H1 (cell line): ENCODE results near the gene LRBA. TPM values are rescaled to one million over a fixed set of nuclear protein-coding genes. Genes with fewer than 3 reads are reported as not detected.
"Not testable (repeated sequence)": the region's sequence is repeated elsewhere in the genome, so short reads cannot be mapped to it uniquely, and the experiment has no call there.

Experiments
- CTCF ChIA-PET: fragments of 300-600 bp; sonication (Branson Sonifier 250); formaldehyde crosslinking; loops from one replicate; lab custom pipeline; 2021; ENCODE audit not compliant: partially characterized antibody; lab: Charles Lee
- POLR2A ChIA-PET: fragments of 300-600 bp; sonication (Branson Sonifier 250); formaldehyde crosslinking; loops from one replicate; lab custom pipeline; 2021; ENCODE audit warnings: inconsistent platforms; ENCODE audit not compliant: partially characterized antibody; lab: Charles Lee
- DNase-seq, 2 experiments: peaks; one replicate each; pipeline versions ENCODE4 v3.0.0 to v3.0.0-alpha.2; 2010 to 2022; ENCODE audit warnings: low spot score in 2 of 2, low read depth in 1 of 2, mixed read lengths in 1 of 2
- FAIRE-seq: peaks from 2 replicates; lab custom pipeline; 2011; peaks lifted over from hg19 to GRCh38; lab: Jason Lieb, UNC
- H2AFZ ChIP-seq: 2 replicates; pipeline ENCODE4 v1.8.1; 2012; ENCODE audit warnings: low read length, inconsistent platforms
- H2AK5ac ChIP-seq: 2 replicates; pipeline ENCODE4 v1.6.1; 2013; ENCODE audit warnings: low read depth, low read length
- H2BK120ac ChIP-seq: replicated peaks from 2 replicates; pipeline ENCODE3; 2013; ENCODE audit warnings: low read depth, low read length, inconsistent platforms
- H2BK12ac ChIP-seq: 2 replicates; pipeline ENCODE4 v1.6.1; 2013; ENCODE audit warnings: low read depth, low read length
- H2BK15ac ChIP-seq: 2 replicates; pipeline ENCODE4 v1.6.1; 2013; ENCODE audit warnings: low read length
- H2BK20ac ChIP-seq: 2 replicates; pipeline ENCODE4 v1.6.1; 2013; ENCODE audit warnings: low read length
- H2BK5ac ChIP-seq: 2 replicates; pipeline ENCODE4 v1.6.1; 2013; ENCODE audit warnings: low read depth, low read length
- H3K14ac ChIP-seq: 2 replicates; pipeline ENCODE4 v1.6.1; 2013; ENCODE audit warnings: inconsistent platforms; ENCODE audit not compliant: insufficient read length
- H3K18ac ChIP-seq: 2 replicates; pipeline ENCODE4 v1.6.1; 2013; ENCODE audit warnings: low read length; ENCODE audit errors: extremely low read depth
- H3K23ac ChIP-seq: 2 replicates; pipeline ENCODE4 v1.6.1; 2013; ENCODE audit warnings: inconsistent platforms; ENCODE audit not compliant: insufficient read length
- H3K23me2 ChIP-seq: 2 replicates; pipeline ENCODE4 v1.6.1; 2013; ENCODE audit warnings: low read depth, low read length
- H3K27ac ChIP-seq: 2 replicates; pipeline ENCODE4 v1.6.1; 2011; ENCODE audit warnings: low read depth, low read length, inconsistent platforms
- H3K27me3 ChIP-seq, 4 experiments: replicated peaks in 1 of 4; 1 replicate in 1 of 4; 2 replicates in 3 of 4; pipeline versions ENCODE4 v1.6.1 to v1.8.1; 2011 to 2013; ENCODE audit warnings: low read length in 3 of 4, mild to moderate bottlenecking in 3 of 4, inconsistent platforms in 2 of 4, mixed read lengths in 2 of 4, moderate library complexity in 1 of 4; ENCODE audit not compliant: control insufficient read depth in 3 of 4, insufficient read depth in 3 of 4; ENCODE audit errors: extremely low read depth in 1 of 4
- H3K36me3 ChIP-seq, 4 experiments: 2 replicates each; pipeline versions ENCODE4 v1.6.1 to v1.8.1; 2011 to 2013; ENCODE audit warnings: mild to moderate bottlenecking in 4 of 4, low read length in 3 of 4, moderate library complexity in 2 of 4, control low read depth in 1 of 4, inconsistent platforms in 1 of 4; ENCODE audit not compliant: insufficient read depth in 4 of 4, control insufficient read depth in 2 of 4
- H3K4ac ChIP-seq: replicated peaks from 2 replicates; pipeline ENCODE3; 2013; ENCODE audit warnings: low read length, low read depth, mixed read lengths, inconsistent platforms; ENCODE audit not compliant: insufficient read length
- H3K4me1 ChIP-seq, 4 experiments: replicated peaks in 1 of 4; 1 replicate in 1 of 4; 2 replicates in 3 of 4; pipeline versions ENCODE4 v1.6.1 to v1.8.1; 2011 to 2013; ENCODE audit warnings: low read length in 3 of 4, inconsistent platforms in 2 of 4, mixed read lengths in 1 of 4; ENCODE audit not compliant: insufficient read depth in 4 of 4, control insufficient read depth in 3 of 4
- H3K4me2 ChIP-seq, 2 experiments: 2 replicates each; pipeline versions ENCODE4 v1.6.1 to v1.8.1; 2011 to 2013; ENCODE audit warnings: low read depth in 2 of 2, low read length in 2 of 2, control low read depth in 1 of 2, inconsistent platforms in 1 of 2, mild to moderate bottlenecking in 1 of 2; ENCODE audit not compliant: insufficient read depth in 1 of 2
- H3K4me3 ChIP-seq, 4 experiments: fragments of 200-600, 300-600 bp in 1 of 4; sonication (generic), shearing (Covaris generic), sonication (Bioruptor Twin) in 1 of 4; 2 replicates each; pipeline versions ENCODE4 v1.5.1 to v1.8.1; 2011 to 2016; ENCODE audit warnings: low read length in 4 of 4, low read depth in 3 of 4, control low read depth in 2 of 4, inconsistent platforms in 2 of 4, mild to moderate bottlenecking in 2 of 4, mixed read lengths in 1 of 4, moderate library complexity in 1 of 4; ENCODE audit not compliant: insufficient read depth in 2 of 4; ENCODE audit errors: extremely low read depth in 1 of 4
- H3K56ac ChIP-seq: replicated peaks from 2 replicates; pipeline ENCODE3; 2013; ENCODE audit warnings: low read depth, mild to moderate bottlenecking, mixed read lengths, low read length, inconsistent platforms; ENCODE audit not compliant: insufficient read length
- H3K79me1 ChIP-seq: 2 replicates; pipeline ENCODE4 v1.6.1; 2013; ENCODE audit warnings: low read depth, low read length, control low read depth
- H3K79me2 ChIP-seq, 2 experiments: 2 replicates each; pipeline versions ENCODE4 v1.6.1 to v1.8.1; 2012 to 2013; ENCODE audit warnings: low read length in 2 of 2, mild to moderate bottlenecking in 2 of 2, inconsistent platforms in 1 of 2; ENCODE audit not compliant: insufficient read depth in 2 of 2, control insufficient read depth in 1 of 2
- H3K9ac ChIP-seq, 4 experiments: replicated peaks in 1 of 4; 1 replicate in 1 of 4; 2 replicates in 3 of 4; pipeline versions ENCODE4 v1.6.1 to v1.8.1; 2011 to 2013; ENCODE audit warnings: low read depth in 3 of 4, low read length in 3 of 4, control low read depth in 2 of 4, mild to moderate bottlenecking in 2 of 4, moderate library complexity in 2 of 4, inconsistent platforms in 1 of 4; ENCODE audit errors: extremely low read depth in 1 of 4
- H3K9me3 ChIP-seq, 2 experiments: 2 replicates each; pipeline versions ENCODE4 v1.6.1 to v1.8.1; 2012 to 2013; ENCODE audit warnings: mild to moderate bottlenecking in 2 of 2, moderate library complexity in 2 of 2, control low read depth in 1 of 2, inconsistent platforms in 1 of 2, low read depth in 1 of 2, low read length in 1 of 2, mixed read lengths in 1 of 2; ENCODE audit not compliant: insufficient read depth in 2 of 2
- H4K20me1 ChIP-seq, 2 experiments: replicated peaks in 1 of 2; 2 replicates each; pipeline versions ENCODE3 to v1.8.1; 2011 to 2013; ENCODE audit warnings: inconsistent platforms in 2 of 2, low read length in 2 of 2, mild to moderate bottlenecking in 1 of 2; ENCODE audit not compliant: insufficient read depth in 2 of 2, control insufficient read depth in 1 of 2
- H4K5ac ChIP-seq: 2 replicates; pipeline ENCODE4 v1.6.1; 2013; ENCODE audit warnings: low read length, low read depth, mixed read lengths, inconsistent platforms; ENCODE audit not compliant: insufficient read length
- H4K8ac ChIP-seq: 2 replicates; pipeline ENCODE4 v1.8.0; 2013; ENCODE audit warnings: mild to moderate bottlenecking, moderate library complexity, low read length, inconsistent platforms; ENCODE audit not compliant: insufficient read depth; ENCODE audit errors: extremely low read depth
- H4K91ac ChIP-seq: replicated peaks from 2 replicates; pipeline ENCODE3; 2013; ENCODE audit warnings: low read length, mixed read lengths, inconsistent platforms; ENCODE audit not compliant: insufficient read length
- POLR2A ChIP-seq, 2 experiments: IDR thresholded peaks; 1 replicate in 1 of 2; 2 replicates in 1 of 2; pipeline ENCODE4 v1.6.1; 2011; ENCODE audit warnings: low read depth in 2 of 2, low read length in 2 of 2, mild to moderate bottlenecking in 2 of 2; ENCODE audit errors: control extremely low read depth in 1 of 2
- TAF7 ChIP-seq: optimal IDR thresholded peaks from 2 replicates; pipeline ENCODE3; 2011; ENCODE audit warnings: low read depth, mild to moderate bottlenecking, inconsistent platforms, low read length, moderate library complexity, borderline replicate concordance
- WGBS, 2 experiments: shearing (Covaris generic) in 1 of 2; methylation state at CpG; one replicate each; pipeline versions ENCODE4 v1.1.6 to v1.1.7; 2013 to 2015; ENCODE audit warnings: low lambda C conversion rate in 2 of 2, mixed read lengths in 2 of 2, inconsistent platforms in 1 of 2, low coverage in 1 of 2, missing lambda C conversion rate in 1 of 2; ENCODE audit not compliant: insufficient replicate concordance in 2 of 2, insufficient coverage in 1 of 2, insufficient read length in 1 of 2; ENCODE audit errors: extremely low coverage in 1 of 2, missing lambda C conversion rate in 1 of 2; 5-methylcytosine and 5-hydroxymethylcytosine counted together
- polyA plus RNA-seq, 7 experiments: library from polyadenylated mRNA; depleted of rRNA in 3 of 7; stranded (reverse) in 5 of 7; unstranded in 2 of 7; fragments of >200 nt in 5 of 7; fragments of 200-250 nt in 2 of 7; gene quantifications; 1 replicate in 5 of 7; 2 replicates in 1 of 7; 4 replicates in 1 of 7; pipeline versions ENCODE4 v1.2.1 to v1.2.3, GENCODE V29; 2011 to 2013; ENCODE audit warnings: missing spikeins in 2 of 7, mixed read lengths in 2 of 7
- total RNA-seq: library from RNA; stranded (reverse); fragmentation: NEBNext Ultra II Directional; extraction: Animal tissue kit (Norgen Biotek cat#: 25700); gene quantifications from 2 replicates; pipeline ENCODE4 v1.2.1, GENCODE V29; 2021

LRBA gene
- total and polyA plus RNA-seq, 2 of the 8 experiments (the other 6 are each of a cell fraction or from before 2014, with no cell fraction given) = 54.6 to 83.2 TPM

GRCh38 chr4:150662686-150663085 is 352.4 kb downstream of the LRBA start (continued):
- TF ChIP-seq TAF7 = no peak
- no peak for TF ChIP-seq POLR2A (IDR thresholded peaks at IDR 0.05; ENCODE audit: control extremely low read depth in 1 of 2, low read depth in 2 of 2, low read length in 2 of 2)
- TF ChIP-seq, all 59 proteins: peak for 0

GRCh38 chr4:150661551-150661950 is 353.5 kb downstream of the LRBA start:
- H2AFZ ChIP-seq, H2BK12ac ChIP-seq, DNase-seq, H3K4me3 ChIP-seq, POLR2A ChIA-PET, H3K4me1 ChIP-seq, FAIRE-seq, H3K56ac ChIP-seq, H4K20me1 ChIP-seq, H3K79me2 ChIP-seq, H3K36me3 ChIP-seq, H3K23me2 ChIP-seq, H3K9me3 ChIP-seq, H3K9ac ChIP-seq, H2BK20ac ChIP-seq, H4K8ac ChIP-seq, H3K4me2 ChIP-seq, H4K91ac ChIP-seq, H3K79me1 ChIP-seq, H2BK15ac ChIP-seq, H3K14ac ChIP-seq, H3K4ac ChIP-seq, H2AK5ac ChIP-seq, H3K18ac ChIP-seq, H3K23ac ChIP-seq, H2BK120ac ChIP-seq, H3K27me3 ChIP-seq, H3K27ac ChIP-seq, CTCF ChIA-PET, H2BK5ac ChIP-seq, H4K5ac ChIP-seq: not testable (repeated sequence)
- 96% methylated on average over 6 of the region's 6 CpGs; no CpG with 5 or more reads in 1 of the 2 experiments for WGBS, 2 experiments
